RWPE2 (cell line): ENCODE results near the gene GRK3.
"Not testable (repeated sequence)": the region's sequence is repeated elsewhere in the genome, so short reads cannot be mapped to it uniquely, and the experiment has no call there.

ENCODE experiments used
- ATAC-seq: fragments of 200-7000 bp; cut with Tn5 transposase; 3 replicates; pipeline ENCODE4 v1.9.1; 2021; ENCODE audit warnings: low read depth
- DNase-seq: peaks from one replicate; pipeline ENCODE4 v3.0.0-alpha.2; 2020; ENCODE audit warnings: low spot score
- H3K27ac ChIP-seq: fragments of 450-650 bp; 2 replicates; pipeline ENCODE4 v1.5.1; 2017; ENCODE audit warnings: mild to moderate bottlenecking; ENCODE audit not compliant: poor library complexity, severe bottlenecking
- H3K27me3 ChIP-seq: fragments of 250-450 bp; sonication (Bioruptor Pico); 2 replicates; pipeline ENCODE4 v1.5.1; 2021; ENCODE audit warnings: mild to moderate bottlenecking, moderate library complexity; ENCODE audit not compliant: insufficient read depth, poor library complexity, severe bottlenecking
- H3K36me3 ChIP-seq: fragments of 250-450 bp; sonication (Bioruptor Pico); 2 replicates; pipeline ENCODE4 v1.5.1; 2020; ENCODE audit warnings: low read depth, mild to moderate bottlenecking, moderate library complexity
- H3K4me1 ChIP-seq: fragments of 250-450 bp; sonication (Bioruptor Pico); 2 replicates; pipeline ENCODE4 v1.5.1; 2021; ENCODE audit warnings: mild to moderate bottlenecking, moderate library complexity; ENCODE audit not compliant: insufficient read depth, poor library complexity, severe bottlenecking
- H3K4me3 ChIP-seq: fragments of 250-450 bp; sonication (Bioruptor Pico); 2 replicates; pipeline ENCODE4 v1.5.1; 2021; ENCODE audit warnings: mild to moderate bottlenecking, moderate library complexity; ENCODE audit not compliant: severe bottlenecking
- H3K9me3 ChIP-seq: fragments of 250-450 bp; sonication (Bioruptor Pico); 2 replicates; pipeline ENCODE4 v1.5.1; 2021; ENCODE audit warnings: mild to moderate bottlenecking, moderate library complexity; ENCODE audit not compliant: severe bottlenecking
- TF ChIP-seq, protein P1 (sequence below): fragments of 450-650 bp; IDR thresholded peaks from one replicate; pipeline ENCODE4 v1.5.1; 2017; ENCODE audit warnings: mild to moderate bottlenecking, moderate library complexity; ENCODE audit not compliant: poor library complexity, severe bottlenecking

Gene GRK3

GRCh38 chr22:25564320-25564978 lies at the start of gene GRK3:
Gene GRK3, plus strand, starts transcription at chr22:25564675. Its CDS starts 366 bp downstream, at chr22:25565041.
- no peaks in the 10 kb centered on the region for H3K27me3 ChIP-seq
- no peaks in the 10 kb centered on the region for H3K36me3 ChIP-seq
- ATAC-seq (peak; percentile 76), DNase-seq (peak; percentile 73)
- peaks cover 11% of the 10 kb centered on the region for H3K4me1 ChIP-seq
- no peaks in the 10 kb centered on the region for H3K9me3 ChIP-seq
- TF ChIP-seq, protein P1, sequence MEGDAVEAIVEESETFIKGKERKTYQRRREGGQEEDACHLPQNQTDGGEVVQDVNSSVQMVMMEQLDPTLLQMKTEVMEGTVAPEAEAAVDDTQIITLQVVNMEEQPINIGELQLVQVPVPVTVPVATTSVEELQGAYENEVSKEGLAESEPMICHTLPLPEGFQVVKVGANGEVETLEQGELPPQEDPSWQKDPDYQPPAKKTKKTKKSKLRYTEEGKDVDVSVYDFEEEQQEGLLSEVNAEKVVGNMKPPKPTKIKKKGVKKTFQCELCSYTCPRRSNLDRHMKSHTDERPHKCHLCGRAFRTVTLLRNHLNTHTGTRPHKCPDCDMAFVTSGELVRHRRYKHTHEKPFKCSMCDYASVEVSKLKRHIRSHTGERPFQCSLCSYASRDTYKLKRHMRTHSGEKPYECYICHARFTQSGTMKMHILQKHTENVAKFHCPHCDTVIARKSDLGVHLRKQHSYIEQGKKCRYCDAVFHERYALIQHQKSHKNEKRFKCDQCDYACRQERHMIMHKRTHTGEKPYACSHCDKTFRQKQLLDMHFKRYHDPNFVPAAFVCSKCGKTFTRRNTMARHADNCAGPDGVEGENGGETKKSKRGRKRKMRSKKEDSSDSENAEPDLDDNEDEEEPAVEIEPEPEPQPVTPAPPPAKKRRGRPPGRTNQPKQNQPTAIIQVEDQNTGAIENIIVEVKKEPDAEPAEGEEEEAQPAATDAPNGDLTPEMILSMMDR: no peak
- peak within 1 kb of the TSS; percentile 83 for H3K4me3 ChIP-seq
- no peak within 1 kb of the TSS for H3K27ac ChIP-seq

DNA sequence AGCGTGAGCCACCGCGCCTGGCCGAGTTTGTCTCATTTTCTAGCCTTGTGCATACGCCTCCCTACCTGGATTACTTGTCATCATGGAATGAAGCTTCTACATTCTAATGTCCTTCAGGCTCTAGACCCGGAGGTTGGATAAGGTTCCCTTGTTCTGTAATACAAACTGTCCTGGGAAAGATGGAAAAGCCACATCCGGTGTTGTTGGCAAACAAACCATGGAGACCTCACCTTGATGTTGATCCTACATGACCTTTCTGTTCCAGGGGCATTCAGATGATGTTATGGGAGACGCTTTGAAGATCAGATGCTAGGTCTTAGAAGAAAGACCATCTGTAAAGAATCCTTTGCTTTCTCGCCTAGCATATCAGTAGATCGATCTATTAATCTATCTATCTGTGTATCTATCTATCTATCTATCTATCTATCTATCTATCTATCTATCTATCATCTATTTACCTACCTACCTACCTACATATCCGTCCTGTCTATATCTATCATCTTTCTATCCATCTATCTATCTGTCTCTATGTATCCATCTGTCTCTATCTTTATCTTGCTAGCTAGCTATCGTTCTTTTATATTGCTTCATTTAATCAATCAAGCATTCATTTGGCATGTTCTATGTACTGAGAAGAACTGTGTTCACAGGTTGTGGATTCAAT lies 46.3 kb upstream of the GRK3 start:
- H3K4me1 ChIP-seq: no peaks in the 10 kb centered on the region
- H3K27ac ChIP-seq: no peak overlapping the region
- ATAC-seq (no peak), DNase-seq (no peak)
- TF ChIP-seq, protein P1: no peak
- no peaks in the 10 kb centered on the region for H3K9me3 ChIP-seq
- no peaks in the 10 kb centered on the region for H3K27me3 ChIP-seq
- H3K4me3 ChIP-seq: no peak overlapping the region
- H3K36me3 ChIP-seq: no peaks in the 10 kb centered on the region

GRCh38 chr22:25525376-25525775 lies 39.1 kb upstream of the GRK3 start:
- Histone ChIP-seq H3K27ac (no peak overlapping the region), H3K4me3 (no peak overlapping the region), H3K4me1 (no peaks in the 10 kb centered on the region), H3K36me3 (no peaks in the 10 kb centered on the region), H3K9me3 (no peaks in the 10 kb centered on the region), H3K27me3 (no peaks in the 10 kb centered on the region)
- ATAC-seq: no peak
- TF ChIP-seq, protein P1: no peak
- DNase-seq: no peak

- H3K4me1 ChIP-seq, H3K36me3 ChIP-seq, H3K9me3 ChIP-seq, H3K27ac ChIP-seq, DNase-seq, ATAC-seq, H3K27me3 ChIP-seq, H3K4me3 ChIP-seq: not testable (repeated sequence)
These were observed 38.5 kb upstream of the GRK3 start for GRCh38 chr22:25525804-25526584.

DNA sequence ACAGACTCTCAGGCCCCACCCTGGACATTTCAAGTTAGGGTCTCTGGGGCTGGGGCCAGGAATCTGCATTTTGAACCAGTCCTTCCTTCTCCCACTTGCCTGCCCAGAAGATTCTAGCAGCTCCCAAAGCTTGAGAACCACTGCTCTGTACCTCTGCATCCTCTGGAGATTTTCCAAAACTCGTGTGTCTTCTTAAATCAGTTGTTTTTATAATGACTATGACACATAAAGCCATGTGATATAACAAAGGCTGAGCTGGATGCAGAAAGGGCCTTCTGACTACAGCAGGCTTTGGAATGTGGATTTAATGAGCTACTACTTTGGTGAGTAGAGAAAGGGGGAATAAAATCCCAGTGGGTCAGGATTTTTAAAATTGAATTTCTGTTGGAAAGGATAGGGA lies 37.5 kb upstream of the GRK3 start:
- DNase-seq, H3K4me1 ChIP-seq, H3K4me3 ChIP-seq: not testable (repeated sequence)

DNA sequence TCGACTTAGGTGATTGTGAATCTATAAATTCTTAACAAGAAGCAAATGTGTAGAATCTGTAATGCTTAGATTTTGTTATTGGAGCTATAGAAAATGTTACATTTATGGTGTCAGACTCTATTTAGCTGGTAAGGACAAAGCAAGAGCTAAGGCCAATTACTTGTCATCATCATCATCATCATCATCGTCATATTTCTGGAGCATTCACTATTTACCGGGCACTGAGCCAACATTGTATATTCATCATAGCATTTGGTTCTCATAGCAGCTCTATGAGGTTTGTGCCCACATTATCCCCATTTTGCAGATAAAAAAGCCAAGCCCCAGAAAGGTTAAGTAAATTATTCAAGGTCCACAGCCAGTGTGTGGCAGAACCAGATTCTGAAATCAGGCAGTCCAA lies 36.4 kb upstream of the GRK3 start:
- not testable (repeated sequence) for H3K9me3 ChIP-seq, H3K4me3 ChIP-seq, DNase-seq, H3K27ac ChIP-seq, H3K27me3 ChIP-seq, H3K36me3 ChIP-seq, ATAC-seq, H3K4me1 ChIP-seq

More for the DNA sequence above, 37.5 kb upstream of the GRK3 start:
- not testable (repeated sequence) for H3K27ac ChIP-seq, H3K9me3 ChIP-seq, ATAC-seq, H3K27me3 ChIP-seq, H3K36me3 ChIP-seq

GRCh38 chr22:25529059-25529458 lies 35.4 kb upstream of the GRK3 start:
- not testable (repeated sequence) for H3K4me3 ChIP-seq, H3K36me3 ChIP-seq, H3K9me3 ChIP-seq, DNase-seq, H3K4me1 ChIP-seq, H3K27me3 ChIP-seq, ATAC-seq
- peak overlapping the region; percentile 46 for H3K27ac ChIP-seq

DNA sequence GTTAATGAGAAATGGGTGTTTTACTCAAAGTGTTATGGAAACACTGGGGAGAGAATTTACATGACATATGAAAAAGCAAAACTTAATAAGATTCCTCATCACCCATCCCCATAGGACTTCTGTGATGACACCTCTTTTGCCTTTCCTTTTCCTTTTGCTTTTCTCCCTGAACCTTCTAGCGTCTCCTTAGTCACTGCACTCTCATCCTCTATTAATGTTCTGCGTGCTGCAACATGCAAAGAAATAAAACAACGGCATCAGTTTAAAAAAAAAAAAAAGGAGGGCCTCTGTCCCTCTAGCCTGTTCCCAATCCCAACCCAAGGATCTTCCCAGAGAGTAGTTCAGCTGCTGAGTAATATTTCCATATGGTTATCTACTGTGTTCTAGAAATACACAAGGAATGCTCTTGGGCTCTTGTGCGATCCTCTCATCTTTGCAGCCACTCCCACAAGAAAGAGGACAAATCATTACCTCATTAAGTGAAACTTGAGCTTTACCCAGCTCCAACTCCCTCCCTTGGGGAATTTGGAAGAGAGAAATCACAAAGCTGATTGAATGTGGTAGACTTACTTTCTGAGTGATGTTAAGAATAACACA lies 34.8 kb upstream of the GRK3 start:
- H3K27ac ChIP-seq: peak overlapping the region; percentile 46
- peak; percentile 92 for ATAC-seq
- H3K36me3 ChIP-seq, H3K4me1 ChIP-seq, DNase-seq, H3K27me3 ChIP-seq, H3K4me3 ChIP-seq, H3K9me3 ChIP-seq: not testable (repeated sequence)
